CD14-positive monocyte (primary cell): ENCODE measurements around the gene SERPING1. TPM values are rescaled to one million over a fixed set of nuclear protein-coding genes. Genes with fewer than 3 reads are reported as not detected.
A peak's percentile ranks its signal among the peaks of the same experiment; 100 is the strongest.

ENCODE experiments used
- DNase-seq, 3 donors: peaks; one replicate each; pipeline ENCODE4 v3.0.0-alpha.2; 2011 to 2022
- H2AFZ ChIP-seq: 2 replicates; pipeline ENCODE4 v1.6.0; 2012; ENCODE audit warnings: mild to moderate bottlenecking, low read depth, low read length, inconsistent platforms; ENCODE audit not compliant: insufficient read depth, poor library complexity, severe bottlenecking
- H3K27ac ChIP-seq, 2 donors: 1 replicate in 1 of 2; 2 replicates in 1 of 2; pipeline ENCODE4 v1.5.1; 2012 to 2013; ENCODE audit warnings: low read length in 2 of 2, control low read depth in 1 of 2, inconsistent platforms in 1 of 2, low read depth in 1 of 2, mild to moderate bottlenecking in 1 of 2
- H3K27me3 ChIP-seq, 2 donors: one replicate each; pipeline versions ENCODE4 v1.6.0 to v1.6.1; 2011 to 2013; ENCODE audit warnings: low read length in 2 of 2; ENCODE audit not compliant: control insufficient read depth in 2 of 2, insufficient read depth in 2 of 2
- H3K36me3 ChIP-seq, 2 donors: replicated peaks in 1 of 2; 1 replicate in 1 of 2; 2 replicates in 1 of 2; pipeline versions ENCODE4 v1.5.1 to v1.6.1; 2012 to 2013; ENCODE audit warnings: low read length in 2 of 2, control low read depth in 1 of 2, inconsistent platforms in 1 of 2, mild to moderate bottlenecking in 1 of 2; ENCODE audit not compliant: insufficient read depth in 2 of 2, control insufficient read depth in 1 of 2
- H3K4me1 ChIP-seq, 2 donors: 1 replicate in 1 of 2; 2 replicates in 1 of 2; pipeline versions ENCODE4 v1.5.1 to v1.6.1; 2012 to 2013; ENCODE audit warnings: low read length in 2 of 2, control low read depth in 1 of 2, inconsistent platforms in 1 of 2, mild to moderate bottlenecking in 1 of 2, moderate library complexity in 1 of 2; ENCODE audit not compliant: insufficient read depth in 2 of 2, control insufficient read depth in 1 of 2
- H3K4me2 ChIP-seq: replicated peaks from 2 replicates; pipeline ENCODE3; 2012; ENCODE audit warnings: low read length, moderate library complexity, mild to moderate bottlenecking; ENCODE audit not compliant: poor library complexity, severe bottlenecking; ENCODE audit errors: extremely low read depth
- H3K4me3 ChIP-seq, 3 experiments: fragments of 200-600 bp in 1 of 3; sonication (generic) in 1 of 3; replicated peaks in 1 of 3; 1 replicate in 2 of 3; 2 replicates in 1 of 3; pipeline ENCODE4 v1.5.1; 2011 to 2013; ENCODE audit warnings: low read length in 3 of 3, mild to moderate bottlenecking in 3 of 3, control low read depth in 2 of 3, low read depth in 2 of 3, inconsistent platforms in 1 of 3, moderate library complexity in 1 of 3
- H3K79me2 ChIP-seq: 2 replicates; pipeline ENCODE4 v1.6.0; 2012; ENCODE audit warnings: mild to moderate bottlenecking, control low read depth, inconsistent platforms, low read length, moderate library complexity; ENCODE audit not compliant: insufficient read depth
- H3K9ac ChIP-seq: 2 replicates; pipeline ENCODE4 v1.6.0; 2017; ENCODE audit warnings: low read length, mild to moderate bottlenecking; ENCODE audit not compliant: insufficient read depth, poor library complexity, severe bottlenecking
- H3K9me3 ChIP-seq, 2 donors: replicated peaks in 1 of 2; 1 replicate in 1 of 2; 2 replicates in 1 of 2; pipeline versions ENCODE4 v1.5.1 to v1.6.1; 2012 to 2013; ENCODE audit warnings: low read length in 2 of 2, control low read depth in 1 of 2; ENCODE audit not compliant: control insufficient read depth in 1 of 2, insufficient read depth in 1 of 2
- H4K20me1 ChIP-seq: 2 replicates; pipeline ENCODE4 v1.6.0; 2012; ENCODE audit warnings: mild to moderate bottlenecking, low read length, control low read depth, moderate library complexity; ENCODE audit not compliant: insufficient read depth
- H3K27ac Mint-ChIP-seq, 7 donors: one replicate each; pipeline ENCODE4 v1.8.0; 2020; ENCODE audit warnings: mild to moderate bottlenecking in 7 of 7, mixed read lengths in 7 of 7, moderate library complexity in 6 of 7, inconsistent platforms in 2 of 7
- H3K27me3 Mint-ChIP-seq, 3 donors: one replicate each; pipeline ENCODE4 v1.8.0; 2021 to 2022; ENCODE audit warnings: low read depth in 3 of 3, mild to moderate bottlenecking in 3 of 3, mixed read lengths in 3 of 3, moderate library complexity in 3 of 3, inconsistent platforms in 1 of 3
- H3K36me3 Mint-ChIP-seq, 2 donors: one replicate each; pipeline ENCODE4 v1.8.0; 2020; ENCODE audit warnings: mixed read lengths in 2 of 2, inconsistent platforms in 1 of 2, mild to moderate bottlenecking in 1 of 2
- H3K4me1 Mint-ChIP-seq: one replicate; pipeline ENCODE4 v1.8.0; 2020; ENCODE audit warnings: mild to moderate bottlenecking, mixed read lengths
- H3K4me3 Mint-ChIP-seq, 2 donors: one replicate each; pipeline ENCODE4 v1.8.0; 2020; ENCODE audit warnings: mild to moderate bottlenecking in 2 of 2, mixed read lengths in 2 of 2, moderate library complexity in 1 of 2
- H3K9me3 Mint-ChIP-seq, 7 donors: one replicate each; pipeline ENCODE4 v1.8.0; 2020 to 2022; ENCODE audit warnings: mixed read lengths in 7 of 7, mild to moderate bottlenecking in 6 of 7, moderate library complexity in 6 of 7, inconsistent platforms in 2 of 7
- CTCF ChIP-seq: fragments of 200-600 bp; IDR thresholded peaks from one replicate; pipeline ENCODE4 v1.8.0; 2022; ENCODE audit warnings: antibody characterized with exemption, mild to moderate bottlenecking
- WGBS: methylation state at CpG from one replicate; pipeline ENCODE4 v1.1.5; 2013; ENCODE audit warnings: missing lambda C conversion rate; ENCODE audit not compliant: insufficient coverage; 5-methylcytosine and 5-hydroxymethylcytosine counted together
- intact Hi-C, 2 donors: fragments of 100-400 bp; cut with micrococcal nuclease; formaldehyde crosslinking; loops; one replicate each; pipeline versions ENCODE4 v1.15.0 to v1.15.1; 2023
- polyA plus RNA-seq, 3 donors: library from polyadenylated mRNA; depleted of rRNA in 1 of 3; unstranded in 2 of 3; stranded (reverse) in 1 of 3; fragments of 300-500 nt in 2 of 3; fragments of >200 nt in 1 of 3; fragmentation: Illumina TruSeq in 2 of 3; gene quantifications; 1 replicate in 2 of 3; 2 replicates in 1 of 3; pipeline ENCODE4 v1.2.3, GENCODE V29; 2012 to 2021

SERPING1 gene
- polyA plus RNA-seq, 3 donors = 7.3 to 10.8 (median 8.5) TPM

GRCh38 chr11:57571606-57572005 is 25.9 kb upstream of the SERPING1 start:
- peak overlapping the region in 1 of 3 experiments; percentile 43 for H3K4me3 ChIP-seq
- H3K27me3 ChIP-seq = no peaks in the 10 kb centered on the region
- H3K36me3 ChIP-seq = no peaks in the 10 kb centered on the region
- Mint-ChIP-seq H3K27me3 (peaks cover 0 to 2% (median 1%) of the 10 kb centered on the region in 3 donors), H3K9me3 (no peaks in the 10 kb centered on the region), H3K36me3 (no peaks in the 10 kb centered on the region), H3K27ac (peak overlapping the region; percentile 60 to 90 (median 77)), H3K4me1 (peaks cover 30% of the 10 kb centered on the region), H3K4me3 (peak overlapping the region; percentile 45 to 70)
- peak overlapping the region; percentile 77 for H2AFZ ChIP-seq
- H3K9ac ChIP-seq = peak overlapping the region; percentile 13
- DNase-seq = peak; percentile 37 to 45 (median 44)
- no peaks in the 10 kb centered on the region for H3K9me3 ChIP-seq
- no peak for TF ChIP-seq CTCF
- no peaks in the 10 kb centered on the region for H4K20me1 ChIP-seq
- H3K4me2 ChIP-seq = peak overlapping the region; percentile 54
- WGBS = 0% methylated on average over 1 of the region's 2 CpGs
- intact Hi-C loops = no loop called here
- peak overlapping the region; percentile 18 to 67 for H3K27ac ChIP-seq
- H3K79me2 ChIP-seq = peaks cover 9% of the 10 kb centered on the region
- peaks cover 28 to 40% of the 10 kb centered on the region in 2 donors for H3K4me1 ChIP-seq

- no peaks in the 10 kb centered on the region for H3K27me3 ChIP-seq
- no peaks in the 10 kb centered on the region for H3K79me2 ChIP-seq
- no peaks in the 10 kb centered on the region for H4K20me1 ChIP-seq
- no peak overlapping the region for H3K4me3 Mint-ChIP-seq
- 83% methylated on average over 2 of the region's 4 CpGs for WGBS
- H3K27ac Mint-ChIP-seq = no peak overlapping the region
- H3K4me1 ChIP-seq = peaks cover 19 to 26% of the 10 kb centered on the region in 2 donors
- H3K9me3 ChIP-seq = no peaks in the 10 kb centered on the region
- intact Hi-C loops = no loop called here
- peaks cover 0 to 2% (median 1%) of the 10 kb centered on the region in 3 donors for H3K27me3 Mint-ChIP-seq
- H3K9me3 Mint-ChIP-seq = no peaks in the 10 kb centered on the region
- H3K27ac ChIP-seq = no peak overlapping the region
- H3K4me2 ChIP-seq = no peak overlapping the region
- no peak overlapping the region for H3K9ac ChIP-seq
- H3K4me1 Mint-ChIP-seq = peaks cover 22% of the 10 kb centered on the region
- TF ChIP-seq CTCF = no peak
- no peaks in the 10 kb centered on the region for H3K36me3 ChIP-seq
- no peaks in the 10 kb centered on the region for H3K36me3 Mint-ChIP-seq
- DNase-seq = no peak
- no peak overlapping the region for H2AFZ ChIP-seq
- no peak overlapping the region for H3K4me3 ChIP-seq
Observed at GRCh38 chr11:57574061-57574460, 23.4 kb upstream of the SERPING1 start.
